ENCODE data around the gene RNH1.

Gene RNH1

DNA sequence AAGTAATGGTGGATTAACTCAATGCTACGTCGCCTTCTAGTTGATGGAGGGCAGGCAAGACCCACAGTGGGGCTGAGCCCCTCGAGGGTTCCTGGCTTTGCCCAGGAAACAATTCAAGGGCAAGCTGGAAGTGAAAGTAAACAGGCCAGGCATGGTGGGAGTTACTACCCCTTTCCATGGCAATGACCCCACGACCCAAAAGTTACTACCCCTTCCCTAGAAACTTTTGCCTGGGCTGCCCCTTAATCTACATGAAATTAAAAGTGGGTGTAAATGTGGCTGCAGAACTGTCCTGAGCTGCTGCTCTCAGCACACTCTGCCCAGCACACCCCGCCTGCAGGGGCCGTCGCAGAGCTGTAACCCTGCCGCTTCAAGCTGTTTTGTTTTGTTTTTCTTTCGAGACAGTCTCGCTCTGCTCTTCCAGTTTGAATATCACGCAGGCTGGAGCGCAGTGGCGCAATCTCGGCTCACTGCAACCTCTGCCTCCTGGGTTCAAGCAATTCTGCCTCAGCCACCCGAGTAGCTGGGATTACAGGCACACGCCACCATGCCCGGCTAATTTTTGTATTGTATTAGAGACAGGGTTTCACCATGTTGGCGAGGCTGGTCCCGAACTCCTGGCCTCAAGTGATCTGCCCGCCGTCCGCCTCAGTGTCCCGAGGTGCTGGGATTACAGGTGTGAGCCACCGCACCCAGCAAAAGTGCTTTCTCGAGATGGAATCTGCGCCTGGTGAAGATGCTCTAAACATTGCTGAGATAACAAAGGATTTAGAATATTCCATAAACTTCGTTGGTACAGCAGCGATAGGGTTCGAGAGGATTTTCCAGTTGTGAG, 5.9 kb upstream of the RNH1 start:
- H3K36me3 ChIP-seq = peaks cover 5 to 58% (median 26%) of the 10 kb centered on the region in 3 donors
- intact Hi-C loops (cut with DNase I; ENCODE audit: low total_unique reads) = no loop called here

DNA sequence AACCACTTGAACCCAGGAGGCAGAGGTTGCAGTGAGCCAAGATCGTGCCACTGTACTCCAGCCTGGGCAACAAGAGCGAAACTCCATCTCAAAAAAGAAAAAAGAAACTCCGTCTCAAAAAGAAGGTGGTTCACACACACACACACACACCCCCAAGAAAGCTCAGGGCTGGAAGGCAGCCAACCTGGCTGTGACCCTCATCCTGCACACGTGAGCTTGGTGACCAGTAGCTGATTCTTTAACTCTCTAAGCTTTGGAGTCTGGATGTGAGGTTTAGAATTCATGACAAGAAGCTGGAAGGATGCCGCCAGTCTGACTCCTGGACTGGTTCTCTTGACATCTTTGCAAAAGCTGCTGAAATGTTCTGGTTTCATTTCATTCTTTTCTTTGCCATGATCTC, 1.9 kb upstream of the RNH1 start:
- DNase-seq = no peak
- intact Hi-C loops (cut with DNase I; ENCODE audit: low total_unique reads) = no loop called here
- TF ChIP-seq, protein P1, sequence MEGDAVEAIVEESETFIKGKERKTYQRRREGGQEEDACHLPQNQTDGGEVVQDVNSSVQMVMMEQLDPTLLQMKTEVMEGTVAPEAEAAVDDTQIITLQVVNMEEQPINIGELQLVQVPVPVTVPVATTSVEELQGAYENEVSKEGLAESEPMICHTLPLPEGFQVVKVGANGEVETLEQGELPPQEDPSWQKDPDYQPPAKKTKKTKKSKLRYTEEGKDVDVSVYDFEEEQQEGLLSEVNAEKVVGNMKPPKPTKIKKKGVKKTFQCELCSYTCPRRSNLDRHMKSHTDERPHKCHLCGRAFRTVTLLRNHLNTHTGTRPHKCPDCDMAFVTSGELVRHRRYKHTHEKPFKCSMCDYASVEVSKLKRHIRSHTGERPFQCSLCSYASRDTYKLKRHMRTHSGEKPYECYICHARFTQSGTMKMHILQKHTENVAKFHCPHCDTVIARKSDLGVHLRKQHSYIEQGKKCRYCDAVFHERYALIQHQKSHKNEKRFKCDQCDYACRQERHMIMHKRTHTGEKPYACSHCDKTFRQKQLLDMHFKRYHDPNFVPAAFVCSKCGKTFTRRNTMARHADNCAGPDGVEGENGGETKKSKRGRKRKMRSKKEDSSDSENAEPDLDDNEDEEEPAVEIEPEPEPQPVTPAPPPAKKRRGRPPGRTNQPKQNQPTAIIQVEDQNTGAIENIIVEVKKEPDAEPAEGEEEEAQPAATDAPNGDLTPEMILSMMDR (IDR thresholded peaks at IDR 0.05) = no peak
- Histone ChIP-seq H3K36me3 (peaks cover 0 to 45% (median 22%) of the 10 kb centered on the region in 3 donors), H3K27ac (no peak overlapping the region), H3K4me1 (peaks cover 5 to 30% (median 26%) of the 10 kb centered on the region in 4 donors), H3K27me3 (no peaks in the 10 kb centered on the region), H3K4me3 (no peak overlapping the region), H3K9me3 (no peaks in the 10 kb centered on the region)

More for the DNA sequence above, 5.9 kb upstream of the RNH1 start:
- Histone ChIP-seq H3K4me1 (peaks cover 0 to 4% (median 2%) of the 10 kb centered on the region in 4 donors), H3K27ac (no peak overlapping the region), H3K27me3 (no peaks in the 10 kb centered on the region), H3K9me3 (peaks cover 0 to 9% (median 0%) of the 10 kb centered on the region in 3 donors), H3K4me3 (no peak overlapping the region)
- TF ChIP-seq, protein P1 (IDR thresholded peaks at IDR 0.05) = no peak
- no peak for DNase-seq

DNA sequence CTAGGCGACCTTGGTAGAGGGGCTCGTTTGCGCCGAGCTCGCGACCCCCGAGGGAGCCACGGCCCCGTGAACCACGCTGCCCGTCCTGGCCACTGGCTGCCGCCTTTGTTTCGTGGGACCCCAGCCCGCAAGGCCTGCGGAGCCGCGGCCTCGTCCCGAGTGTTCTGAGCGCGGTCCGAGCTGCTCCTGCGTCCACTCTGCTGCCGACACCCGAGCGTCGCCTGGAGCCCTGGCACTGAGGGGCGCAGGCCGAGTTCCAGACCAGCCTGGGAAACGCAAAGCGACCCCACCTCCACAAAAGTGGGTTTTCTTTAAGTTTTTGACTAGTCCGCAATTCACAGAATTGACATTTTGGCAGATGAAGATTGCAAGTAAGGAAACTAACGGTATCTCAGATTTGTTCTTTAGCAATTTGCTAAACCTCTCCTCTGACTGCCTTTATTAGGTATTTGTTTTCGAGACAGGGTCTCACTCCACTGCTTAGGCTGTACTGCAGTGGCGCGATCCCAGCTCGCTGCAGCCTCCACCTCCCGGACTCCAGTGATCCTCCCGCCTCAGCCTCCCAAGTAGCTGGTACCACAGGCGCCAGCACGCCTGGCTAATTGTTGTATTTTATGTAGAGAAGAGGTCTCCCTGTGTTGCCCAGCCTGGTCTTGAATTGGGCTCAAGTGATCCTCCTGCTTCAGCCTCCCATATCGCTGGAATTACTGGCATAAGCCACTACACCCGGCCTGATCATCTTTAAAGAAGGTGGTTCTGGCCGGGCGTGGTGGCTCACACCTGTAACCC, 879 bp upstream of the RNH1 start:
- no peaks in the 10 kb centered on the region for H3K9me3 ChIP-seq
- H3K27ac ChIP-seq = peak overlapping the region; percentile 96 to 99
- no peaks in the 10 kb centered on the region for H3K27me3 ChIP-seq
- peak in 1 of 2 donors; percentile 68 for DNase-seq
- peaks cover 5 to 41% (median 37%) of the 10 kb centered on the region in 4 donors for H3K4me1 ChIP-seq
- TF ChIP-seq, protein P1 (IDR thresholded peaks at IDR 0.05) = no peak
- H3K36me3 ChIP-seq = peaks cover 0 to 41% (median 20%) of the 10 kb centered on the region in 3 donors
- intact Hi-C loops (cut with DNase I; ENCODE audit: low total_unique reads) = no loop called here
- H3K4me3 ChIP-seq = peak overlapping the region; percentile 72 to 82

DNA sequence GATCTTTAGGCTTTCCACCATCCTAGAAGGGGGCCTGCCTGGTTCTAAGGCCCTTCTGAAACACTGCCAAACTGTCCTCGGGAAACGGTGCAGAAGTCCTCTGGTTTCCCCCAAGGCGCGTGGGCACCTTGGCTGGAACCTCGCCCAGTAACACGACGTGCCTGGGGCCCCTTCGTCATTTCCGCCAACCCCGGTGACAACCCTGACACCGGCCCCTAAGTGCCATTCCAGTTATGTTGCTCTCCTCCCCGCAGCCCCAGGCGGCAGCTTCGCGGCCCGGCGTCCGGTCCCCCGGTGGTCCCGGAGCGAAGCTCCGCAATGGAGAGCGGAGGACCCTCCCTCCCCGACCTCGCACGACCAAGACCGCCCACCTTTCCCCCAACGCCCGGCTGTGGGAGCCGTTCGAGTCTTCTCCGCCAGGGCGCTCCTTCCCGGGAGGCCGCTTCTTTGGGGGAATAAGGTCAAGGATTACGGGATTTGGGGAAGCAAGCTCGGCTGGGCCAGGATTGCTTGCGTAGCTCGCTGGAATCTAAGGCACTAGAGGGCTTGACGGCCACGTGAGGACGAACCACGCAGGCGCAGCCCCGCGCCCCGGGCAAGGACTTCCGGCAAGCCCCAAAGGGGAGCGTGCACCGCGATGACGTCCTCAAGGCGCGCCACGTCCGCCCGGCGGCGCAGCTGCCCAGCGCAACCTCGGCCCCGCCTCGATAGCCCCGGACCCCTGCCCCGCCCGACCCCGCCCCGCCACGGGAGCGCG, 626 bp downstream of the RNH1 start:
- intact Hi-C loops (cut with DNase I; ENCODE audit: low total_unique reads) = no loop called here
- TF ChIP-seq, protein P1 (IDR thresholded peaks at IDR 0.05) = no peak

DNA sequence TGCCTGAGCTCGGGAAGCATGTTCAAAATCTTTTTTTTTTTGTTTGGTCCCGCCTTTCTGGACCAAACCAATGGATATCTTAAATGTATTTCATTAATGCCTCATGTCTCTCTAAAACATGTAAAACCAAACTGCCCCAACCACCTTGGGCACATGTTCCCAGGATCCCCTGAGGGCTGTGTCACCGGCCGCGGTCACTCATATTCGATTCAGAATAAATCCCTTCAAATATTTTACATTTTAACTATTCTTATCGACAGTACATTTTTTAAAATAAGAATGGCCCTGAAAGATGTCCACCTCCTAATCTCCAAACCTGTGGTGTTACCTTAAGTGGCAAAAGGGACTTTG, 2.1 kb downstream of the RNH1 start:
- Histone ChIP-seq H3K4me3 (peak overlapping the region; percentile 57 to 72), H3K4me1 (peaks cover 5 to 55% (median 47%) of the 10 kb centered on the region in 4 donors), H3K36me3 (peaks cover 17 to 40% (median 24%) of the 10 kb centered on the region in 3 donors), H3K27me3 (no peaks in the 10 kb centered on the region), H3K27ac (peak overlapping the region; percentile 96 to 99), H3K9me3 (no peaks in the 10 kb centered on the region)
- no peak for DNase-seq
- TF ChIP-seq, protein P1 (IDR thresholded peaks at IDR 0.05) = no peak
- intact Hi-C loops (cut with DNase I; ENCODE audit: low total_unique reads) = loop anchor here (5.0 kb wide), 1 partner anchor 53 kb away; the partner anchor contains the start of gene PTDSS2

More for the DNA sequence above, 626 bp downstream of the RNH1 start:
- Histone ChIP-seq H3K4me1 (peaks cover 5 to 55% (median 47%) of the 10 kb centered on the region in 4 donors), H3K4me3 (peak overlapping the region; percentile 72 to 82), H3K36me3 (peaks cover 2 to 38% (median 20%) of the 10 kb centered on the region in 3 donors), H3K9me3 (no peaks in the 10 kb centered on the region), H3K27me3 (no peaks in the 10 kb centered on the region), H3K27ac (peak overlapping the region; percentile 96 to 99)
- peak; percentile 95 to 99 for DNase-seq
